Stimulated activated CD4-positive, alpha-beta T cell treated with anti-CD3 and anti-CD28 coated beads, Interleukin-2, amount 100 ng/mL, for 24 hours (primary cell): ENCODE data around the gene TMEM182.

Experiments used
- DNase-seq, 2 donors: peaks; one replicate each; pipeline ENCODE4 v3.0.0-alpha.2; 2020

TMEM182 gene

DNA sequence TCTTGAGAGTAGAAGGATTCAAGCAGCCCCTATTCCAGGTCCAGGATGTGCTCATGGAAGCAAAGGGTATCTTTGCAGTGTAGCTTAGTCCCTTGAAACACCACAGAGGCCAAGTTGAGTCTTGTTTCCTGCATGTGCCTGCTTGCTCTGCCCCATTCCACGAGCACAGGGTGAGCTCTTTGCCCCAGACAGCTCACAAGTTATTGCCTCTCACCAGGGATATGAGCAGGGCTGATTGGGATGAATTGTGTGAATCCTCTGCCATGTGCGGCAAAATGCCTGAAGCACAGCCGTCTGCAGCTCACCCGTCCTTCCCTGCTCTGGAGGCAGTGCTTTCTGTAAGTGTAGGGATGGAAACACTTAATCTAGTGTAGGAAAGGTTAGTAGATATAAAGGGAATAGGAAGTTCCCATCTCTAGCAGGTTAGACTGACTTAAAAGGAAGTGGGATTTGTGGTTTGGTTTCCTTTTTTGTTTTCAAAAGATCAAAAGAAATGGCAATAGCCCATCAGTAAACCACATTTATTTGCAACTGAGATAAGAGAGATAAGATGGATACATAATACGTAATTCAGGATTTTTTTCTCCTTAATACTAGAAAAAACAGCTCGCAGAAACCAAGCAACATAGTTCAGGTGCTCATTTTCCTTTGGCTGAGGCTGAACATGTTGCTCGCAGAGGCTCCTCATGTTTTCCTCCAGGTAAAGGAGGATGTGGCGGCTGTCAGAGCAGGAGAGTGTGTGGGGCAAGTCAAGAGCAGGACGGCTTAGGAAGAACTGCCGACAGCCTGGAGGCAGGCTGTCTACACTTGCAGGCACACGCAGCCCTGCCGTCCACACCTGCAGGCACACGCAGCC, 41.4 kb downstream of the TMEM182 start:
- peak in 1 of 2 donors; percentile 5 for DNase-seq

DNA sequence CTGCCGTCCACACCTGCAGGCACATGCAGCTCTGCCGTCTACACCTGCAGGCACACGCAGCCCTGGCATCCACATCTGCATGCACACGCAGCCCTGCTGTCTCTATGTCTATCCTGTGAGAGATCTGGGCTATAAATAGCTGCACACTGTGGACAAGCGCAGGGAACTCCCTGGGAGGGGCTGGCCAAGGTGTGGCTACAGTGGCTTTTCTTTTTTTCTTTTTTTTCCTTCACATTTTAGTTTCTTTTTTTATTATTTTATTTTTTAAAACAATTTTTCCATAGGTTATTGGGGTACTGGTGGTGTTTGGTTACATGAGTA, 42.0 kb downstream of the TMEM182 start:
- DNase-seq: no peak

DNA sequence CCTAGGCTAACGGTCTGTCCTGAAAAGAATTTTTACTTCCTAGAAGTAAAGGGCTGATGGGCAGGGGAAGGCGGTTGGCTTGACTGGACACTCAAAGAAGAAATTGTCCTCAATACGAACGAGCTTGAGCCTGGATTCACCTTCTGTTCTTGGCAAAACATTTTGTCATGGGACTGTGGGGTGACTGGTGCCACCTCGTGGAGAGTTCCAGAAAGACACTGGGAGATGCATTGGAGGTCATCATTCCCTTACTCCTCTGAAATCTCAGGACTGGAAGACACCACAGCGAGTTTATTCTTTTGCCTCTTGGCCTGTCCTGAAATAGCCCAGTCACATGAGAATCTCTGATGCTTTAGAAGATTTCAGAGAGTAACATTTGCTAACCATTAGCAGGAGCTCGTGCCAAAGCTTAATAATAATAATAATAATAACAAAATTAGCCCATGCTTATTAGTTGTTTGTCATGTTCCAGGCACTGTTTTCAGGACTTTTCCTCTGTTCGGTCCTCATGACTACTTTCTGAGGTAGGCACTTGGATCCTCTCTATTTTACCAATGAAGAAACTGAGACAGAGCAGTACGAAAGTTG, 44.5 kb downstream of the TMEM182 start:
- peak; percentile 49 to 62 for DNase-seq

DNA sequence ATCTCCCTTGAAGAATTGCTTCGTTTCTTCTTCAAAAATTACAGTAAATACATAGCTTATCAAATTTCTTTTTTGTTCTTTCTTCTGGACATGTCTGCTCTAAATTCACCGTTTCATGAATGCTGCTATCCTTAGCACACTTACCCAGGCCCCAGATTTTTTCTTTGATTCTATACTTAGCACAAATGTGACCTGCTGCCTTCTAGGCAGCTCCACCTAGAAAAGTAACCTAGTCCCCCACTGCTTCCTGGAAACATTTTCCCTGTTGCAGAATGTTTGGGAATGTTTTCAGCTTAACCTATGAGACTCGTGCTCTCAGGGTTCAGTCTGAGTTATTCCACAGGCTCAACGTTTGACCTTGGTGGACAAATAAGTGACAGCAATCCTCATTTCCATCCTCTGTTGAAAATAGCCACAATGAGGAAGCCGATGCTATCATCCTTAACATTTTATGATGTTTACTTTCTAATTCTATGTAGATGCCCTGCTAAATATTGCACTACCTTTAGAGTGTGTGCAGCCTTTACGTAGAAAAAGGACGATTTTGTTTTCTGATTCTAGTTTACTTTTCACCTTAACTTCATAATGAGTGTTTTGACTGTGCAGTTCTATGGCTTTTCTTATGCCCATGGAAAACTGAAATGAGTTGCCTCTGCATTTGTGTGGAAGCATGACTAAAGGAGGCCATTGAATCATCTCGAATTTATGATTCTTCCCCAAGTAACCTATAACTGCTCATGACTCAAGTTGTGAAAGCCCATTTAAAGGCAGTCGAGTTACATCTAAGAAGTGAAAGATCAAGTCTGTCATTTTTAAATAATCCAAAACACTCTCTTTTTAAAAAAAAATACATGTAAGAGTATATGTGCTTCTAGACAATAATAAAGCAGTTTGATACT, 47.7 kb downstream of the TMEM182 start:
- DNase-seq: no peak

DNA sequence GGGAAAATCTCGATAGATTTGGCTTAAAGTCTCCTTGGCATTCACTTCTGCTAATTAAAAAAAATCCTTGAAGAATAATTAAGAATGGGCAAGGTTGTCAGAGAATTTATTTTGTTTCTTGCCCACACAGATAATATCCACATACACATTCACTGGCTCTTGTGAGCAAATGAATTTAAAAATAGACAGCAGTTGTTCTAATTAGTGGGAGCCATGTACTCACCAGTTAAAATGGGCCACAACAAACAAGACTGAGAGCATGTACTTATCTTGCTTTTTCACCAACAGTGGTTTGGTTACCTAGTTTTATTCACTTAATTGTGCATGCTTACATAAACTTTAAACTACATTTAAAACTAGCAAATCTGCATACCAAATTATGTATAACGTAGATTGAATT, 53.5 kb downstream of the TMEM182 start:
- DNase-seq: no peak

DNA sequence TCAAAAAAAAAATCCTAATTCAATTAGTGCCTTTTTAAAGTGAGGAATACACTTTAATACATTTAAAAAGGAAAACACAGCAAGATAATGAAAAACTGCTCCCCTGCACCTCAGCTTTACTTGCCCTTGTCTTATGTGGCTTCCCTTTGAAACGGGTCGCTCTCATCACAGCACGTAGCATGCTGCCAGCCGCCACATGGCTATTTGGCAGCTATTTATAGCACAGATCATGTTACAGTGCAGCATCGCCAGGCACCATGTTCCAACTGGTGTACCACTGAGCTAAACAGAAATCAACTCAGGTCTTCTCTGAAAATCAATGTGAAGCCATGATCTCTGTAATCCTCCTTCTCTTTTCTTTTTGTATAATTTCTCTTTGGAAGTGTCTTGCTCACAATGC, 65.1 kb downstream of the TMEM182 start:
- DNase-seq: no peak

DNA sequence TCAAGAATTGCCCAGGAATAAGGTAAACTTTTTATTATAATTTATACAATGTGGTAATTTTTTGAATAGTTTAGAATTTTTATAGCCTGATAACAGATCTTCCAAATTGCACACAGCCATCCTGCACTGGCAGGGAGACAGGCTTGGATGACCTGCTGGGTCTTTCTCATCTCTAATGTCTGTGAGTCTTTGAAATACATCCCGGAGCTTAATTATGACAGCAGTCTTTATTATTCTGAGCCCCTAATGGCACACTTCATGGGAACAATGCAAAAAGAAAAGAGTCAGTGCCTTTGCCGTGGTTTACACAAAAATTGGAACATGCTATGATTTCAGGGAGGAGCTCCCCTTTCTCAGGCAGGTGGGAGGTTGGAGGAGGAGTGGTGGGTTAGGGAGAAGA, 71.0 kb downstream of the TMEM182 start:
- no peak for DNase-seq

DNA sequence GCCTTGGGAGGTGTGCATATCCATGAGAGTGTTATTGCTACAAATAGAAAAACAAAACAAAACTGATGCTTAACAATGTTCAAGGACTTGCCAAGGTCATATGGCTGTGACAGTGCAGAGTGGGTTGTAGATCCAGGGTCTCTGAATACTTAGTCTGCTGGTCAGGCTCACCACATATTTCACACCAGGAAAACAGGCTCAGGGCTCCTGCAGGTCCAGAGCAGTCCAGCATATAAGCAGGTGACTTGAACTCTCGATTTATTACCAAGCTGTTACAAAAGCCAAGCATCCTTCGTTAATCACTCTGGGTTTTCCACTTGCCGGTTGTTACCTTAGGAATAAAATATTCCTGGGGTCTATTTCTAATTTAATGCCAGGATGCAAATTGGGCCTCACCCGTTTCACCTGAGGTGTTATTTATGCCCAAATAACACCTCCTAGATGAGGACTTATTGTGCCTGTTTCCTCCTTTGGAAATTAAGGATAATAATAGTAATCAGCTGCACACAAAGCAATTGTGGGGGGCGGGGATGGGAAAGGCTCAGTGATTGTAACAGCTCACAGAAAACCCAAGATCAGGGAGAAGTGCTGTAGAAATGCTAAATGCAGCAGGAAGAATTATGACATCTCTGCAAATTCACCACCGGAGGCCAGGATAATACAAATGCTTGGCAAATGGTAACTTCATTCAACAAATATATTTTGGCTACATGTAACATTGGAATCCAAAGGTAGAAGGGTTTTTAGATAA, 72.9 kb downstream of the TMEM182 start:
- no peak for DNase-seq

DNA sequence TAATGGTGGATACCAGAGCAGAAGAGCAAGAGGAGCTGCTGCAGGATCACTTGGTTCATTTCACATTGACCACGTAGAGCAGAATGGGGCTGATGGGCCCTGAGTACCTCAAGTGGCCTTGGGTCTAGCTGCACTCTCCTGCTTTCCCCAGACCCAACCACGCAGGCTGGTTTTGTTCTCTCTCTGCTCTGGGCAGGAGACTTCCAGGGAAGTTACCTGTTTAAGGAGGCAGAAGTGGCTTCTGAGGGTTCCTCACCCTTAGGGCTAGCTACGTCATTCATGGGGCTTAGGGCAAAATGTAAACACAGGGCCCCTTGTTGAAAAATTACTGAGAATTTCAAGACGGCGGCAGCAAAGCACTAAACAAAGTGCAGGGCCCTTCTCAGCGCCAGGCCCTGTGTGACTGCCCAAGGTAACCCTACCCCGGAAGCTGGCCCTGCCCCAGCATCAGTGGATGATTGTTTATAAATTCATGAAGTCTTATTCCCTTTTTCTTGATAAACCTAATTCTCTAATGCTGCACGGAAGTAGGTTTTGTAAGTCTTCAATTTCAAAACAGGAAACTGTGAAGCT, 75.9 kb downstream of the TMEM182 start:
- no peak for DNase-seq

DNA sequence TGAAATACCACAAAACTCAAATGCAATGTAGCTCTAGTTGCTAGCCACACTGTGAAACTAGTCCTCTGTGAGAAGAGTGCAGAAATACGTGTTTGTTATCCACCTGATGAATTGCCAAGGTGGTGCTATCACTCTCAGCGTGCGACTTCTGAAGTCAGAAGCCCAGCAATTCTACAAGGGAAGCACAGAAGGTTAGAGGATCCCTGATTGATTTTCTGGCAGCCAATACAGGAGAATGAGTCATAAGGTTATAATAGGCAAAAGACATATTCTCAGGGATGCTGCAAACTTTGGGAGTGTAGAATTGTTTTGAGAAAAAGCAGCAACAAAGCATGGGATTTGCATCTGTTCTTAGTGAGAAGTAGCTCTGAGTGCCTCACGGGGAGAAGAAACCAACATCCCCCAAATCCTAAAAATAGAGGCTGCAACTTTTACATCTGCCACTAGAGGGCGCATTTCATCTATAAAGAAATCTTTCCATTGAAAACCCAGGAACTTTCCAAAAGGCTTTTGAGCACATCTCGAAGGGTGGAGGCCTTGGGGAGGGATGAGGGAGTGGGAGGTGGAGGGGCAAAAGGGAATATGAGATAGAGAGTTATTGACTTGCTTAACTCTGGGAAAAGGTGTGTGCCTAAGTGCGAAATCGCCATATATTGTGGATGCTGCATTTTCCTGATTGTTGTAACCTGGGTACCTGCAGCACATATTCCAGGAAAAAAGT, 78.0 kb downstream of the TMEM182 start:
- peak in 1 of 2 donors; percentile 48 for DNase-seq

DNA sequence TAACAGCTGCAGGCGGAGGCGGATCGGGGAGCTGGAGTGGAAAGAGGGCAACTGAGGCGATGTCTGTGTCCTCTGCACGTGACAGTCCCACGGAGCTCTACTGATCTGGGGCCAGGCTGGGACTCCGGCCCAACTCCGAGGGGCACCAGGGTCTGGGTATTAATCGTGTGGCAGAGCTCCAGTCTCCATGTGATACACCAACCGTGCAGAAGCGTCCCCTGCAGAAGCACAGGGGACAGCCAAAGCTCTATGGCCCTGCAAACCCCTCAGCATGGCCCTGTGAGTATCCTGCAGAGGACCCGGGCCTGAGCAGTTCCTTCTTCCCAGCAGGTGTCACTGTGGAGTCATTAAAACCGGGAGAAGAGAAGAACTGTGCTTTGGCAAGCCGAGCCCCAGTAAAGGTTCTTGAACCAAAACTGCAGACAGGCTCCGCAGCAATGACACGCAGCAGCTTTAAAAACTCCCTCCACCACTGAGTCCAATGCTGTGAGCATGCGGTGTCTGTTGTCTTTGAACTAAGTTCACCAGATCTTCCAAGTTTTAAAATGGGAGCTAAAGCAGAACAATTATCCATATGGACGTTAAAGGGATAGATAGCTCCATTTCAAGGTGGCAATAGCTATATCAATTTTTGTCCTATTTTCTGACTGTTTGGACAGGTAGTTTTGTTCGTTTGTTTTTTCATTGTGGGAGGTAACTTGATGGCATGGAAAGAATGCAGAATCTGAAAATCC, 79.4 kb downstream of the TMEM182 start:
- DNase-seq: peak; percentile 24 to 33

DNA sequence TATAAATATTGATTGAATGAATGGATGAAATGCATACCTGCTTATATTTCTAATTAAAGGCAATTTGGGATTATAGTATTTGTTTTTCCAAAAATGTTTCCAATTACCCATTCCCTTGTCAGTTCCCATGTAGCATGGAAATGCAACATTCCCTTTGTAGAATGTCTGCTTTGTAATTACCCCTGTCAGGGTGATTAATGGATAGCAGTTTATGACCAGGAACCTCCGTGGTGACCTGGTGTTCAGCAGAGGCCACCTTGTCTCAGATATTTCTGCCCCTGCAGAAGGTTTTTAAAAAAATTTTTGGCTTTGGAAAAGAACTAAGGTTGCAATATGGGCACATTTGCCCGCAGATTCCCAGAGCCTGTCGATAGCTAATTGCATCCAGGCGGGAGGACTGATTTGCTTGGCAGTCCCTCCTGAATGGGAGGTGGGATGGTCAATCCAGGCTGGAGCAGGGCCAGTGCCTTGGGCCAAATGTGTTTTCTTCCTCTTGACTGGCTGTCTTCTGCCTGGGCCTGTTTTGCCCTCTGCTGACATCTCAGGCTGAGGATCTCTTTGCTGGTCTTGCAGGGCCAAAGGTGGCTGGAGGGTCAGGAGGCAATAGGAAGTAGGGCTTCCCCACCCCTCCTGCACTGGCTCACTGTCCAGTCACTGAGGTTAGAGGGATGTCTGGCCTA, 82.1 kb downstream of the TMEM182 start:
- no peak for DNase-seq

DNA sequence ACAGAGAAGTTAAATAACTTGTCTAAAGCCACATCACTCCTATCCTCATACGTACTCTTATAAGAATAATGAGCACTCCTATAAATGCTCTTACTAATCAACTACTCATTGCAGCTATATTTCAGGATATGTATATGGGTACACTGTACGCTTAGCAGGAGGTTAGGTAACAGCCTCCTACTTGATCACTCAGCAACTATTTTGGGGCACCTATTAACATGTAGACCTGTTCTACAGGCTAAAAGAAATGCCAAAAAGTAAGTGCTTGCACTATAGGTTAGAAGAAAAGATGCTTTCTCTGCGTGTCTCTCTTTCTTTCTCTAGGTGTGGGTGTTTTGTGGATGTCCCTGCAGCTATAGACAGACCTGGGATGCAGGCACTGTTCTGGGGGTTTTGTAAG, 83.1 kb downstream of the TMEM182 start:
- DNase-seq: no peak

DNA sequence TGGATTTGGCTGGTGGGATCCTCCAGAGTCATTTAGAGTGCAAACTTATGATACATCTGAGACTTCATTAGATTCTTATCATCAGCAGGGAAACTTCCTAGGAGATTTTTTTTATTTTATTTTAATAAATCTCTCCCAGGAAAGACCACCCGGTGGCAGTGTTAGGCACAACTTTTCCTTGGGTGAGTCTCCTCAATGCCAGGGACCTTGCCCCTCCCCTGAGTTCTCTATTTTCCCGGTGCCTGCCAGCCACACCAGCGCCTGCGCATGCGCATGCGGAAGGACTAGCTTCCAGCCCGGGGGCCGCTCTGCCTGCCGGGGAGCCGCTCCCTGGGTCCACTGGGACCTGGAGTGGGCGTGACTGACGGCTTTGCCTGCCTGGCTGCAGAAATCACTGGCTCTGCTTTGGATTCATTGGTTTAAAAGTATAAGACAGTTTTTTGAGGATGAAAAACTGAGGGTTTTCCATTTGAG, 86.6 kb downstream of the TMEM182 start:
- peak in 1 of 2 donors; percentile 50 for DNase-seq

DNA sequence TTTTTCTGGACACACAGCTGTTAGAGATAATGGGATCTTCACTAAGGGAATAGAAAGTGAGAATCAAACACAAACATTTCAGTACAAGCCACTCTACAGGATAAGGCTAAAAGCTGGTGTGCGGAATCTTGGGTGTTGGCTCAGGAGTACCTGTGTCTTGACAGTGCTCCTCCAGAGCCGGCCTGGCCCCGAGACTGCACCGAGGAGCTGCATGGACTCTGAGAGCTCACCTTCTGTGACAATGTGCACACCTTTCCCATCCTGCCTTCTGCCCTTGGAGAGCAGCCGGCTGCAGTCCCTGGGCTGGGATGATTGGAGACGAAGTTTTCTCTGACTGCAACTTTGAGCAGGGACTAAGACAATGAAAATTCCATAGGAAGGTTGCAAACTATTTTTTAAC, 89.1 kb downstream of the TMEM182 start:
- no peak for DNase-seq

DNA sequence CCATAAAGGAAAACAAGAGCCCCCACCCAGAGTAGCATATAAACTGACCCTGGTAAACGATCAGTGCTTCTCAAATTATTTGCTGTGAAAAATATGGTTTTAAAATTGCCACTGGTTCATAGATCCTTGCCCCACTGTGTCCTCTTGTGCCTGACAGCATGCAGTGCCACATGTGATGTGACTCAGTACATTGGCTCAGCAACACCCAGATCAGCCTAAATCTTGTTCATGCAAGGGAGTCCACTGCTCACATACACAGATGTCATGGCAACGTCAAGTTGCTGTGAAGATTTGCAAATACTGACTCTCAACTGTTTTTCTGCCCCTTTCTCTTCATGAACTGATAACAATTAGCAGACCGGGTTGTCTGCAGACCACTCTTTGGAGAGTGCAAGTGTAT, 91.0 kb downstream of the TMEM182 start:
- no peak for DNase-seq
